Measurements from ENCODE around the gene CRY2.
"Not testable (repeated sequence)": the region's sequence is repeated elsewhere in the genome, so short reads cannot be mapped to it uniquely, and the experiment has no call there.

CRY2 gene

DNA sequence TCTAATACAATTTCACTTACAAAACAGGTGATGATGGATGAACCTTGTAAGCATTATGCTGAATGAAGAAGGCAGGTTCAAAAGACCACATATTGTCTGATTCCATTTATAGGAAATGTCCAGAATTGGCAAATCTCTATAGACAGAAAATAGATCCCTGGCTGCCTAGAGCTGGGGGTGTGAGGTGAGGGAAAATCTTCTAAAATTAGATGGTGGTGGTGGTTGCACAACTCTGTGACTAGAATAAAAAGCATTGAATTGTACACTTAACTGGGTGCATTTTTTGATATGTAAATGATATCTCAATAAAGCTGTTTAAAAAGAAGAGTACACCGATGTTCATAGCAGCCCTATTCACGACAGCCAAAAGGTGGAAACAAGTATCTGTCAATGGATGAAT lies 16.7 kb upstream of the CRY2 start:
- Histone ChIP-seq H3K18ac (ENCODE audit: low read length) (no peak overlapping the region), H4K5ac (ENCODE audit: low read length) (no peak overlapping the region), H3K9ac (ENCODE audit: low read length) (no peak overlapping the region), H3K79me1 (ENCODE audit: low read length) (no peaks in the 10 kb centered on the region), H3K36me3 (ENCODE audit: control insufficient read depth, insufficient read depth, low read length) (no peaks in the 10 kb centered on the region), H3K27me3 (ENCODE audit: insufficient read depth, low read length, poor library complexity) (no peaks in the 10 kb centered on the region), H3K4me2 (ENCODE audit: low read length) (no peak overlapping the region), H3K4me3 (ENCODE audit: low read length) (no peak overlapping the region), H3K4me1 (ENCODE audit: control insufficient read depth, low read depth, low read length) (no peaks in the 10 kb centered on the region), H3K23ac (ENCODE audit: low read length) (no peak overlapping the region), H3K56ac (ENCODE audit: low read length) (no peak overlapping the region), H2BK15ac (replicated peaks; ENCODE audit: low read depth) (no peak overlapping the region), H2AK5ac (ENCODE audit: low read length) (no peak overlapping the region), H4K8ac (ENCODE audit: low read depth, low read length) (no peak overlapping the region), H2BK120ac (ENCODE audit: low read depth, low read length) (no peak overlapping the region), H3K79me2 (ENCODE audit: control insufficient read depth, insufficient read depth, low read length) (no peaks in the 10 kb centered on the region), H3K4ac (ENCODE audit: low read depth, low read length) (no peak overlapping the region), H3K27ac (ENCODE audit: low read depth, low read length) (no peak overlapping the region), H2BK5ac (ENCODE audit: low read length) (no peak overlapping the region)
- no peak for DNase-seq
- no CpG with 5 or more reads among the region's 2 CpGs for WGBS (ENCODE audit: extremely low coverage, insufficient coverage, low lambda C conversion rate)

- H3K4me1 ChIP-seq (ENCODE audit: control insufficient read depth, low read depth, low read length) = no peaks in the 10 kb centered on the region
- no peak overlapping the region for H2BK15ac ChIP-seq (replicated peaks; ENCODE audit: low read depth)
- H3K36me3 ChIP-seq (ENCODE audit: control insufficient read depth, insufficient read depth, low read length) = no peaks in the 10 kb centered on the region
- H3K27me3 ChIP-seq (ENCODE audit: insufficient read depth, low read length, poor library complexity) = no peaks in the 10 kb centered on the region
- no peaks in the 10 kb centered on the region for H3K79me1 ChIP-seq (ENCODE audit: low read length)
- no peak overlapping the region for H3K4ac ChIP-seq (ENCODE audit: low read depth, low read length)
- H3K23ac ChIP-seq (ENCODE audit: low read length) = no peak overlapping the region
- H3K18ac ChIP-seq (ENCODE audit: low read length) = no peak overlapping the region
- no peak overlapping the region for H3K4me3 ChIP-seq (ENCODE audit: low read length)
- H3K79me2 ChIP-seq (ENCODE audit: control insufficient read depth, insufficient read depth, low read length) = no peaks in the 10 kb centered on the region
- WGBS (ENCODE audit: extremely low coverage, insufficient coverage, low lambda C conversion rate) = no CpG with 5 or more reads among the region's 9 CpGs
- H3K27ac ChIP-seq (ENCODE audit: low read depth, low read length) = no peak overlapping the region
- H3K56ac ChIP-seq (ENCODE audit: low read length) = no peak overlapping the region
- no peak overlapping the region for H4K8ac ChIP-seq (ENCODE audit: low read depth, low read length)
- H3K4me2 ChIP-seq (ENCODE audit: low read length) = no peak overlapping the region
- no peak overlapping the region for H4K5ac ChIP-seq (ENCODE audit: low read length)
- no peak overlapping the region for H2BK120ac ChIP-seq (ENCODE audit: low read depth, low read length)
- H3K9ac ChIP-seq (ENCODE audit: low read length) = no peak overlapping the region
- no peak overlapping the region for H2BK5ac ChIP-seq (ENCODE audit: low read length)
- peak; percentile 34 for DNase-seq
- no peak overlapping the region for H2AK5ac ChIP-seq (ENCODE audit: low read length)
Measured at GRCh38 chr11:45832811-45833441, 14.3 kb upstream of the CRY2 start.

- no peak overlapping the region for H3K18ac ChIP-seq (ENCODE audit: low read length)
- H2BK15ac ChIP-seq (replicated peaks; ENCODE audit: low read depth) = no peak overlapping the region
- H3K79me1 ChIP-seq (ENCODE audit: low read length) = no peaks in the 10 kb centered on the region
- H3K4me1 ChIP-seq (ENCODE audit: control insufficient read depth, low read depth, low read length) = no peaks in the 10 kb centered on the region
- no peak overlapping the region for H4K8ac ChIP-seq (ENCODE audit: low read depth, low read length)
- H3K79me2 ChIP-seq (ENCODE audit: control insufficient read depth, insufficient read depth, low read length) = no peaks in the 10 kb centered on the region
- no peaks in the 10 kb centered on the region for H3K27me3 ChIP-seq (ENCODE audit: insufficient read depth, low read length, poor library complexity)
- no peak overlapping the region for H3K4me3 ChIP-seq (ENCODE audit: low read length)
- H2AK5ac ChIP-seq (ENCODE audit: low read length) = no peak overlapping the region
- WGBS (ENCODE audit: extremely low coverage, insufficient coverage, low lambda C conversion rate) = no CpG with 5 or more reads among the region's 3 CpGs
- H3K27ac ChIP-seq (ENCODE audit: low read depth, low read length) = no peak overlapping the region
- H3K56ac ChIP-seq (ENCODE audit: low read length) = no peak overlapping the region
- H3K36me3 ChIP-seq (ENCODE audit: control insufficient read depth, insufficient read depth, low read length) = no peaks in the 10 kb centered on the region
- H2BK120ac ChIP-seq (ENCODE audit: low read depth, low read length) = no peak overlapping the region
- no peak overlapping the region for H3K9ac ChIP-seq (ENCODE audit: low read length)
- H4K5ac ChIP-seq (ENCODE audit: low read length) = no peak overlapping the region
- H2BK5ac ChIP-seq (ENCODE audit: low read length) = no peak overlapping the region
- DNase-seq = no peak
- no peak overlapping the region for H3K4ac ChIP-seq (ENCODE audit: low read depth, low read length)
- H3K4me2 ChIP-seq (ENCODE audit: low read length) = no peak overlapping the region
- H3K23ac ChIP-seq (ENCODE audit: low read length) = no peak overlapping the region
Measured at GRCh38 chr11:45833761-45834160, 13.5 kb upstream of the CRY2 start.

DNA sequence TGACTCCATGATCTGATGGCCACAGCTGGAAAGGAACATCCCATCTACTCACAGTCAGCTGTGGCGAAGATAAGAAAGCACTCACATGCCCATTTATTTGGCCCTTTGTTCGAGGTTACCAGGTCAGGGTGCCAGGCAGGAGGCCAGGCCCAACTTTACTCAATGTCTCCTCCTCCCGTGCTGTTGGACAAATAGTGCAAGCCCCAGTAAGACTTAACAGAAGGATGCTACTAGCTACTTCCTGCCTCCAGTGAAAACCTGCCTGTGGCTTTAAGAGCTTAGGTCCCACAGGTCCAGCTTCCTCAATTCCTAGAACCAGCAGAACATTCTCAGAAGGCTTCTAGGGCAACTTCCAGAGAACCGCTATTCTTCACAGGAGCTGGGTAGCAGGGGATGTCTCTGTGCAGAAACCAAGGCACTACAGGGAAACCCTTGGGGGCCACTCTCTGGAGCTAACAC lies 12.9 kb upstream of the CRY2 start:
- Histone ChIP-seq H4K5ac (ENCODE audit: low read length) (no peak overlapping the region), H3K36me3 (ENCODE audit: control insufficient read depth, insufficient read depth, low read length) (no peaks in the 10 kb centered on the region), H2BK5ac (ENCODE audit: low read length) (no peak overlapping the region), H3K9ac (ENCODE audit: low read length) (no peak overlapping the region), H2BK120ac (ENCODE audit: low read depth, low read length) (no peak overlapping the region), H3K79me2 (ENCODE audit: control insufficient read depth, insufficient read depth, low read length) (no peaks in the 10 kb centered on the region), H3K4ac (ENCODE audit: low read depth, low read length) (no peak overlapping the region), H2BK15ac (replicated peaks; ENCODE audit: low read depth) (no peak overlapping the region), H3K18ac (ENCODE audit: low read length) (no peak overlapping the region), H3K4me3 (ENCODE audit: low read length) (no peak overlapping the region), H4K8ac (ENCODE audit: low read depth, low read length) (no peak overlapping the region), H2AK5ac (ENCODE audit: low read length) (no peak overlapping the region), H3K23ac (ENCODE audit: low read length) (no peak overlapping the region), H3K56ac (ENCODE audit: low read length) (no peak overlapping the region), H3K27ac (ENCODE audit: low read depth, low read length) (no peak overlapping the region), H3K4me2 (ENCODE audit: low read length) (no peak overlapping the region), H3K79me1 (ENCODE audit: low read length) (no peaks in the 10 kb centered on the region), H3K4me1 (ENCODE audit: control insufficient read depth, low read depth, low read length) (no peaks in the 10 kb centered on the region), H3K27me3 (ENCODE audit: insufficient read depth, low read length, poor library complexity) (no peaks in the 10 kb centered on the region)
- DNase-seq = no peak
- no CpG with 5 or more reads among the region's 4 CpGs for WGBS (ENCODE audit: extremely low coverage, insufficient coverage, low lambda C conversion rate)

GRCh38 chr11:45839204-45839603 lies 8.1 kb upstream of the CRY2 start:
- no peak overlapping the region for H3K18ac ChIP-seq (ENCODE audit: low read length)
- H3K23ac ChIP-seq (ENCODE audit: low read length) = no peak overlapping the region
- H3K4me1 ChIP-seq (ENCODE audit: control insufficient read depth, low read depth, low read length) = no peaks in the 10 kb centered on the region
- no peak overlapping the region for H3K27ac ChIP-seq (ENCODE audit: low read depth, low read length)
- no peaks in the 10 kb centered on the region for H3K79me2 ChIP-seq (ENCODE audit: control insufficient read depth, insufficient read depth, low read length)
- H4K5ac ChIP-seq (ENCODE audit: low read length) = no peak overlapping the region
- no CpG with 5 or more reads among the region's 6 CpGs for WGBS (ENCODE audit: extremely low coverage, insufficient coverage, low lambda C conversion rate)
- H4K8ac ChIP-seq (ENCODE audit: low read depth, low read length) = no peak overlapping the region
- DNase-seq = no peak
- H3K4ac ChIP-seq (ENCODE audit: low read depth, low read length) = no peak overlapping the region
- H3K9ac ChIP-seq (ENCODE audit: low read length) = no peak overlapping the region
- no peak overlapping the region for H2BK120ac ChIP-seq (ENCODE audit: low read depth, low read length)
- no peaks in the 10 kb centered on the region for H3K36me3 ChIP-seq (ENCODE audit: control insufficient read depth, insufficient read depth, low read length)
- no peak overlapping the region for H3K4me2 ChIP-seq (ENCODE audit: low read length)
- H3K4me3 ChIP-seq (ENCODE audit: low read length) = no peak overlapping the region
- H2BK5ac ChIP-seq (ENCODE audit: low read length) = no peak overlapping the region
- no peak overlapping the region for H2BK15ac ChIP-seq (replicated peaks; ENCODE audit: low read depth)
- no peaks in the 10 kb centered on the region for H3K27me3 ChIP-seq (ENCODE audit: insufficient read depth, low read length, poor library complexity)
- no peak overlapping the region for H3K56ac ChIP-seq (ENCODE audit: low read length)
- no peaks in the 10 kb centered on the region for H3K79me1 ChIP-seq (ENCODE audit: low read length)
- no peak overlapping the region for H2AK5ac ChIP-seq (ENCODE audit: low read length)

DNA sequence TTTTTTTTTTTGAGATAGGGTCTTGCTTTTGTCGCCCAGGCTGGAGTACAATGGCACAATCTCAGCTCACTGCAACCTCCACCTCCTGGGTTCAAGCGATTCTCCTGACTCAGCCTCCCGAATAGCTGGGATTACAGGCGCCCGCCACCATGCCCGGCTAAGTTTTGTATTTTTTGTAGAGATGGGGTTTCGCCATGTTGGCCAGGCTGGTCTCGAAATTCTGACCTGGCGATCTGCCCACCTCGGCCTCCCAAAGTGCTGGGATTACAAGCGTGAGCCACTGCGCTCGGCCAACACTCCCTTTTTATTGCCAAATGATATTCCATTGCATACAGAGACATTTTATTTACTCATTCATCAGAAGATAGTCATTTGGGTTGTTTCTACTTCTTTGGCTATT lies 7.0 kb upstream of the CRY2 start:
- H3K18ac ChIP-seq (ENCODE audit: low read length); H2BK120ac ChIP-seq (ENCODE audit: low read depth, low read length); H2BK15ac ChIP-seq (replicated peaks; ENCODE audit: low read depth); H2BK5ac ChIP-seq (ENCODE audit: low read length); H3K56ac ChIP-seq (ENCODE audit: low read length); H3K27ac ChIP-seq (ENCODE audit: low read depth, low read length); H3K9ac ChIP-seq (ENCODE audit: low read length); H3K36me3 ChIP-seq (ENCODE audit: control insufficient read depth, insufficient read depth, low read length); H3K79me1 ChIP-seq (ENCODE audit: low read length); H3K79me2 ChIP-seq (ENCODE audit: control insufficient read depth, insufficient read depth, low read length); H4K8ac ChIP-seq (ENCODE audit: low read depth, low read length); H3K23ac ChIP-seq (ENCODE audit: low read length); H4K5ac ChIP-seq (ENCODE audit: low read length); H3K4ac ChIP-seq (ENCODE audit: low read depth, low read length); H3K4me2 ChIP-seq (ENCODE audit: low read length); H3K27me3 ChIP-seq (ENCODE audit: insufficient read depth, low read length, poor library complexity); H3K4me3 ChIP-seq (ENCODE audit: low read length); H2AK5ac ChIP-seq (ENCODE audit: low read length); DNase-seq; H3K4me1 ChIP-seq (ENCODE audit: control insufficient read depth, low read depth, low read length): not testable (repeated sequence)
- no CpG with 5 or more reads among the region's 13 CpGs for WGBS (ENCODE audit: extremely low coverage, insufficient coverage, low lambda C conversion rate)

Data from mesendoderm (in vitro differentiated cells).